Measurements from ENCODE around the gene ZNF738. TPM values are rescaled to one million over a fixed set of nuclear protein-coding genes. Genes with fewer than 3 reads are reported as not detected.

The ZNF738 gene
- polyA plus RNA-seq, 1 of the 3 experiments (the other 2 are of a cell fraction), result 8.1 TPM

DNA sequence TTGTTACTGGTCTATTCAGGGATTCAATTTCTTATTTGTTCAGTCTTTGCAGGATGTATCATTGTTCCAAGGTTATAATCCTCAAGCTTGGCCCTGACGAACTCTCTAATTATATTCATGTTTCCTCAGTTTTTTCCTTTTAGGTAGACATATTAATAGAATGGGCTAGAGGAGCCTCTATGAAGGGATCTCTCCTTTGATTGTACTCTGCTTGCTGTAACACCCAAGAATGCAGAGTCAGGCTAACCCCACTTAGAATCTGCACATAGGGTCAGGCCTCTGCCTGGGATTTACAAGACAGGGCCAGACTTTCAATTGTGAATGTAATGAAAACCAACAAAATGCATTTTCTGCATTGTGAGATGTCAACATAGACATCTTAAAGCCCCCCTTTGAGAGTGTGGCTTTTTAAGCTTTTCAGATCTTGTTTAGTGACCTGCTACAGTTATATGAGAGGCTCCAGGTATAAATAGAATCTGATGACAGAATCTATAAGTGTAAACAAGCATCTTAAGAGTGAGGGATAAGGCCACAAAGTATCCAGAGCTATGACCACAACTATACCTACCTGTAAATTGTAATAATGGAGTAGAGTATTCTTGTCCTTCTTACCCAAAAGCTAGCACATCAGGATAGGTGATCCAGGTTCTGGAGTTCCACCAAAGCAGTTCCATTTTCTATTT, 43.6 kb downstream of the ZNF738 start:
- 88% methylated on average over 1 of the region's 1 CpG for WGBS (ENCODE audit: low lambda C conversion rate)
- POLR2A ChIA-PET, result no interaction called here
- no peaks in the 10 kb centered on the region for H3K9me2 ChIP-seq

More for the DNA sequence above, 43.6 kb downstream of the ZNF738 start:
- TF ChIP-seq SIN3A (IDR thresholded peaks at IDR 0.05; ENCODE audit: borderline replicate concordance, low read depth, low read length) (no peak), RAD21 (IDR thresholded peaks at IDR 0.05; ENCODE audit: low read length) (no peak), SMC3 (IDR thresholded peaks at IDR 0.05; ENCODE audit: low read depth, low read length) (no peak), NFIC (IDR thresholded peaks at IDR 0.05; ENCODE audit: borderline replicate concordance) (no peak), YY1 (IDR thresholded peaks at IDR 0.05; ENCODE audit: low read depth) (no peak), EP300 (IDR thresholded peaks at IDR 0.05; ENCODE audit: borderline replicate concordance in 1 of 2, low read depth in 1 of 2, low read length in 1 of 2) (no peak), RXRA (IDR thresholded peaks at IDR 0.05; ENCODE audit: borderline replicate concordance, low read depth) (no peak)
- TF ChIP-seq, protein P1, sequence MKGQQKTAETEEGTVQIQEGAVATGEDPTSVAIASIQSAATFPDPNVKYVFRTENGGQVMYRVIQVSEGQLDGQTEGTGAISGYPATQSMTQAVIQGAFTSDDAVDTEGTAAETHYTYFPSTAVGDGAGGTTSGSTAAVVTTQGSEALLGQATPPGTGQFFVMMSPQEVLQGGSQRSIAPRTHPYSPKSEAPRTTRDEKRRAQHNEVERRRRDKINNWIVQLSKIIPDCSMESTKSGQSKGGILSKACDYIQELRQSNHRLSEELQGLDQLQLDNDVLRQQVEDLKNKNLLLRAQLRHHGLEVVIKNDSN (IDR thresholded peaks at IDR 0.05; ENCODE audit: borderline replicate concordance, low read depth), result no peak
- TF ChIP-seq, protein P2, sequence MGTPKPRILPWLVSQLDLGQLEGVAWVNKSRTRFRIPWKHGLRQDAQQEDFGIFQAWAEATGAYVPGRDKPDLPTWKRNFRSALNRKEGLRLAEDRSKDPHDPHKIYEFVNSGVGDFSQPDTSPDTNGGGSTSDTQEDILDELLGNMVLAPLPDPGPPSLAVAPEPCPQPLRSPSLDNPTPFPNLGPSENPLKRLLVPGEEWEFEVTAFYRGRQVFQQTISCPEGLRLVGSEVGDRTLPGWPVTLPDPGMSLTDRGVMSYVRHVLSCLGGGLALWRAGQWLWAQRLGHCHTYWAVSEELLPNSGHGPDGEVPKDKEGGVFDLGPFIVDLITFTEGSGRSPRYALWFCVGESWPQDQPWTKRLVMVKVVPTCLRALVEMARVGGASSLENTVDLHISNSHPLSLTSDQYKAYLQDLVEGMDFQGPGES (IDR thresholded peaks at IDR 0.05; ENCODE audit: low read depth, low read length), result no peak
- TF ChIP-seq, protein P3, sequence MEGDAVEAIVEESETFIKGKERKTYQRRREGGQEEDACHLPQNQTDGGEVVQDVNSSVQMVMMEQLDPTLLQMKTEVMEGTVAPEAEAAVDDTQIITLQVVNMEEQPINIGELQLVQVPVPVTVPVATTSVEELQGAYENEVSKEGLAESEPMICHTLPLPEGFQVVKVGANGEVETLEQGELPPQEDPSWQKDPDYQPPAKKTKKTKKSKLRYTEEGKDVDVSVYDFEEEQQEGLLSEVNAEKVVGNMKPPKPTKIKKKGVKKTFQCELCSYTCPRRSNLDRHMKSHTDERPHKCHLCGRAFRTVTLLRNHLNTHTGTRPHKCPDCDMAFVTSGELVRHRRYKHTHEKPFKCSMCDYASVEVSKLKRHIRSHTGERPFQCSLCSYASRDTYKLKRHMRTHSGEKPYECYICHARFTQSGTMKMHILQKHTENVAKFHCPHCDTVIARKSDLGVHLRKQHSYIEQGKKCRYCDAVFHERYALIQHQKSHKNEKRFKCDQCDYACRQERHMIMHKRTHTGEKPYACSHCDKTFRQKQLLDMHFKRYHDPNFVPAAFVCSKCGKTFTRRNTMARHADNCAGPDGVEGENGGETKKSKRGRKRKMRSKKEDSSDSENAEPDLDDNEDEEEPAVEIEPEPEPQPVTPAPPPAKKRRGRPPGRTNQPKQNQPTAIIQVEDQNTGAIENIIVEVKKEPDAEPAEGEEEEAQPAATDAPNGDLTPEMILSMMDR (IDR thresholded peaks at IDR 0.05), result no peak
- TF ChIP-seq, protein P4, sequence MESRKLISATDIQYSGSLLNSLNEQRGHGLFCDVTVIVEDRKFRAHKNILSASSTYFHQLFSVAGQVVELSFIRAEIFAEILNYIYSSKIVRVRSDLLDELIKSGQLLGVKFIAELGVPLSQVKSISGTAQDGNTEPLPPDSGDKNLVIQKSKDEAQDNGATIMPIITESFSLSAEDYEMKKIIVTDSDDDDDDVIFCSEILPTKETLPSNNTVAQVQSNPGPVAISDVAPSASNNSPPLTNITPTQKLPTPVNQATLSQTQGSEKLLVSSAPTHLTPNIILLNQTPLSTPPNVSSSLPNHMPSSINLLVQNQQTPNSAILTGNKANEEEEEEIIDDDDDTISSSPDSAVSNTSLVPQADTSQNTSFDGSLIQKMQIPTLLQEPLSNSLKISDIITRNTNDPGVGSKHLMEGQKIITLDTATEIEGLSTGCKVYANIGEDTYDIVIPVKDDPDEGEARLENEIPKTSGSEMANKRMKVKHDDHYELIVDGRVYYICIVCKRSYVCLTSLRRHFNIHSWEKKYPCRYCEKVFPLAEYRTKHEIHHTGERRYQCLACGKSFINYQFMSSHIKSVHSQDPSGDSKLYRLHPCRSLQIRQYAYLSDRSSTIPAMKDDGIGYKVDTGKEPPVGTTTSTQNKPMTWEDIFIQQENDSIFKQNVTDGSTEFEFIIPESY (IDR thresholded peaks at IDR 0.05; ENCODE audit: borderline replicate concordance, low read depth), result no peak
- TF ChIP-seq, protein P5, sequence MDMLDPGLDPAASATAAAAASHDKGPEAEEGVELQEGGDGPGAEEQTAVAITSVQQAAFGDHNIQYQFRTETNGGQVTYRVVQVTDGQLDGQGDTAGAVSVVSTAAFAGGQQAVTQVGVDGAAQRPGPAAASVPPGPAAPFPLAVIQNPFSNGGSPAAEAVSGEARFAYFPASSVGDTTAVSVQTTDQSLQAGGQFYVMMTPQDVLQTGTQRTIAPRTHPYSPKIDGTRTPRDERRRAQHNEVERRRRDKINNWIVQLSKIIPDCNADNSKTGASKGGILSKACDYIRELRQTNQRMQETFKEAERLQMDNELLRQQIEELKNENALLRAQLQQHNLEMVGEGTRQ (IDR thresholded peaks at IDR 0.05; ENCODE audit: borderline replicate concordance, low read depth, low read length), result no peak
- Histone ChIP-seq H2AFZ (ENCODE audit: low read depth) (no peak overlapping the region), H3K9ac (no peak overlapping the region), H3K4me1 (ENCODE audit: control insufficient read depth in 1 of 2, insufficient read depth in 2 of 2, low read depth in 1 of 2, low read length in 1 of 2) (peaks cover 0 to 6% of the 10 kb centered on the region in 2 experiments; a peak in 2 of 4 replicates), H3F3A (replicated peaks; ENCODE audit: insufficient read depth) (peaks cover 5% of the 10 kb centered on the region), H3K27ac (ENCODE audit: low read depth in 2 of 2, low read length in 1 of 2) (no peak overlapping the region; a peak in 1 of 4 replicates), H3K27me3 (ENCODE audit: insufficient read depth) (no peaks in the 10 kb centered on the region), H4K20me1 (ENCODE audit: insufficient read depth) (no peaks in the 10 kb centered on the region), H3K79me2 (ENCODE audit: insufficient read depth) (peaks cover 63% of the 10 kb centered on the region), H3K4me2 (no peak overlapping the region), H3K4me3 (ENCODE audit: low read depth in 2 of 2, low read length in 1 of 2) (no peak overlapping the region), H3K36me3 (replicated peaks in 1 of 2; ENCODE audit: control insufficient read depth in 1 of 2, insufficient read depth in 2 of 2, low read length in 1 of 2) (peaks cover 44 to 61% of the 10 kb centered on the region in 2 experiments), H3K9me3 (0 out of 2 replicates have a peak, but pooled peaks cover 2% of the 10 kb centered on the region)
- CTCF ChIA-PET, result no interaction called here
- DNase-seq, result no peak
